ENCODE results near the gene UQCC5.

UQCC5 gene

GRCh38 chr3:52502001-52502400 lies 34.4 kb upstream of the UQCC5 start (continued):
- TF ChIP-seq, protein P1, sequence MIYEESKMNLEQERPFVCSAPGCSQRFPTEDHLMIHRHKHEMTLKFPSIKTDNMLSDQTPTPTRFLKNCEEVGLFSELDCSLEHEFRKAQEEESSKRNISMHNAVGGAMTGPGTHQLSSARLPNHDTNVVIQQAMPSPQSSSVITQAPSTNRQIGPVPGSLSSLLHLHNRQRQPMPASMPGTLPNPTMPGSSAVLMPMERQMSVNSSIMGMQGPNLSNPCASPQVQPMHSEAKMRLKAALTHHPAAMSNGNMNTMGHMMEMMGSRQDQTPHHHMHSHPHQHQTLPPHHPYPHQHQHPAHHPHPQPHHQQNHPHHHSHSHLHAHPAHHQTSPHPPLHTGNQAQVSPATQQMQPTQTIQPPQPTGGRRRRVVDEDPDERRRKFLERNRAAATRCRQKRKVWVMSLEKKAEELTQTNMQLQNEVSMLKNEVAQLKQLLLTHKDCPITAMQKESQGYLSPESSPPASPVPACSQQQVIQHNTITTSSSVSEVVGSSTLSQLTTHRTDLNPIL (CRISPR knock-in tag; IDR thresholded peaks at IDR 0.05; ENCODE audit: low read depth): no peak
- TF ChIP-seq ZFP3 (CRISPR knock-in tag; IDR thresholded peaks at IDR 0.05) (no peak), ZFP30 (CRISPR knock-in tag; IDR thresholded peaks at IDR 0.05) (no peak), TCF4 (CRISPR knock-in tag; IDR thresholded peaks at IDR 0.05; ENCODE audit: borderline replicate concordance) (no peak)

GRCh38 chr3:52502808-52503350 lies 33.5 kb upstream of the UQCC5 start:
- TF ChIP-seq ZNF70 (CRISPR knock-in tag; IDR thresholded peaks at IDR 0.05) (no peak), ZFP3 (CRISPR knock-in tag; IDR thresholded peaks at IDR 0.05) (no peak), ZNF8 (CRISPR knock-in tag; IDR thresholded peaks at IDR 0.05) (no peak), SNAI2 (CRISPR knock-in tag; IDR thresholded peaks at IDR 0.05) (no peak), OSR1 (CRISPR knock-in tag; IDR thresholded peaks at IDR 0.05) (no peak), GLIS3 (CRISPR knock-in tag; IDR thresholded peaks at IDR 0.05) (no peak), BACH2 (CRISPR knock-in tag; IDR thresholded peaks at IDR 0.05; ENCODE audit: borderline replicate concordance) (no peak), ISL1 (CRISPR knock-in tag; IDR thresholded peaks at IDR 0.05) (no peak), ZFP30 (CRISPR knock-in tag; IDR thresholded peaks at IDR 0.05) (no peak), TCF4 (CRISPR knock-in tag; IDR thresholded peaks at IDR 0.05; ENCODE audit: borderline replicate concordance) (no peak), ZNF565 (CRISPR knock-in tag; conservative IDR thresholded peaks at IDR 0.05; ENCODE audit: low read depth) (no peak), CSDC2 (CRISPR knock-in tag; IDR thresholded peaks at IDR 0.05) (no peak), TOX (CRISPR knock-in tag; IDR thresholded peaks at IDR 0.05; ENCODE audit: borderline replicate concordance) (no peak), ARNTL (CRISPR knock-in tag; IDR thresholded peaks at IDR 0.05; ENCODE audit: borderline replicate concordance, low read depth) (no peak), RARB (CRISPR knock-in tag; IDR thresholded peaks at IDR 0.05) (no peak), POU6F1 (CRISPR knock-in tag; IDR thresholded peaks at IDR 0.05; ENCODE audit: borderline replicate concordance, low read depth) (no peak), PPARA (CRISPR knock-in tag; IDR thresholded peaks at IDR 0.05; ENCODE audit: borderline replicate concordance) (no peak)
- TF ChIP-seq, protein P2, sequence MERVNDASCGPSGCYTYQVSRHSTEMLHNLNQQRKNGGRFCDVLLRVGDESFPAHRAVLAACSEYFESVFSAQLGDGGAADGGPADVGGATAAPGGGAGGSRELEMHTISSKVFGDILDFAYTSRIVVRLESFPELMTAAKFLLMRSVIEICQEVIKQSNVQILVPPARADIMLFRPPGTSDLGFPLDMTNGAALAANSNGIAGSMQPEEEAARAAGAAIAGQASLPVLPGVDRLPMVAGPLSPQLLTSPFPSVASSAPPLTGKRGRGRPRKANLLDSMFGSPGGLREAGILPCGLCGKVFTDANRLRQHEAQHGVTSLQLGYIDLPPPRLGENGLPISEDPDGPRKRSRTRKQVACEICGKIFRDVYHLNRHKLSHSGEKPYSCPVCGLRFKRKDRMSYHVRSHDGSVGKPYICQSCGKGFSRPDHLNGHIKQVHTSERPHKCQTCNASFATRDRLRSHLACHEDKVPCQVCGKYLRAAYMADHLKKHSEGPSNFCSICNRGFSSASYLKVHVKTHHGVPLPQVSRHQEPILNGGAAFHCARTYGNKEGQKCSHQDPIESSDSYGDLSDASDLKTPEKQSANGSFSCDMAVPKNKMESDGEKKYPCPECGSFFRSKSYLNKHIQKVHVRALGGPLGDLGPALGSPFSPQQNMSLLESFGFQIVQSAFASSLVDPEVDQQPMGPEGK (CRISPR knock-in tag; IDR thresholded peaks at IDR 0.05; ENCODE audit: borderline replicate concordance): no peak
- ATAC-seq: 0 out of 3 replicates have a peak, but pooled peaks have one; percentile 9

DNA sequence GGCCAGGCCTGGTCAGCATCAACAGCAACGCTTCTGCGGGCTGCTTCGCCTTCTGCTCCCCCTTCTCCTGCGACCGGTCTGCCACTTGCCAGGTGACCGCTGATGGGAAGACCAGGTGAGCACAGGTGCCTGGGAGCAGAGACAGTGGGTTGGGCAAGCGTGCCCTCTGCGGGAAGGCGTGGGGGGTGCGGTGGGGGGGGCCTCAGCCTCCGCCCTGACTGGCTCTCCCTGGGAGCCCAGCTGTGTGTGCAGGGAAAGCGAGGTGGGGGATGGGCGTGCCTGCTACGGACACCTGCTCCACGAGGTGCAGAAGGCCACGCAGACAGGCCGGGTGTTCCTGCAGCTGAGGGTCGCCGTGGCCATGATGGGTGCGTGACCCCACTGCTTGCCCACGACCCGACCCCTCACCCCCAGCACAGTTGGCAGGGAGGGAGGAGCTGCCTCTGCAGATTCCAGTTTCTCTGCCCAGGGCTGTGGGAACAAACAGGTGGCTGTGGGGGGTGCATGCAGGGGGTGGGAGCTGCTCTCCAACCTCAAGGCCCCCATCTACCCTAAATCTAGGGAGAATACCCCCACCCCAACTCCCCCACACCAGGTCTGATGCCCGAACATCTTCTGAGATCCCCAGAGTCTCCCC lies 32.5 kb upstream of the UQCC5 start:
- ATAC-seq: no peak
- TF ChIP-seq PPARA (CRISPR knock-in tag; IDR thresholded peaks at IDR 0.05; ENCODE audit: borderline replicate concordance) (no peak), CSDC2 (CRISPR knock-in tag; IDR thresholded peaks at IDR 0.05) (no peak), ZNF565 (CRISPR knock-in tag; conservative IDR thresholded peaks at IDR 0.05; ENCODE audit: low read depth) (no peak), ISL1 (CRISPR knock-in tag; IDR thresholded peaks at IDR 0.05) (no peak), OSR1 (CRISPR knock-in tag; IDR thresholded peaks at IDR 0.05) (no peak), POU6F1 (CRISPR knock-in tag; IDR thresholded peaks at IDR 0.05; ENCODE audit: borderline replicate concordance, low read depth) (no peak), ZC3H10 (CRISPR knock-in tag; IDR thresholded peaks at IDR 0.05) (no peak), SNAI2 (CRISPR knock-in tag; IDR thresholded peaks at IDR 0.05) (no peak), TOX (CRISPR knock-in tag; IDR thresholded peaks at IDR 0.05; ENCODE audit: borderline replicate concordance) (no peak), TCF4 (CRISPR knock-in tag; IDR thresholded peaks at IDR 0.05; ENCODE audit: borderline replicate concordance) (no peak), ZNF8 (CRISPR knock-in tag; IDR thresholded peaks at IDR 0.05) (no peak), BACH2 (CRISPR knock-in tag; IDR thresholded peaks at IDR 0.05; ENCODE audit: borderline replicate concordance) (no peak)
- TF ChIP-seq, protein P3, sequence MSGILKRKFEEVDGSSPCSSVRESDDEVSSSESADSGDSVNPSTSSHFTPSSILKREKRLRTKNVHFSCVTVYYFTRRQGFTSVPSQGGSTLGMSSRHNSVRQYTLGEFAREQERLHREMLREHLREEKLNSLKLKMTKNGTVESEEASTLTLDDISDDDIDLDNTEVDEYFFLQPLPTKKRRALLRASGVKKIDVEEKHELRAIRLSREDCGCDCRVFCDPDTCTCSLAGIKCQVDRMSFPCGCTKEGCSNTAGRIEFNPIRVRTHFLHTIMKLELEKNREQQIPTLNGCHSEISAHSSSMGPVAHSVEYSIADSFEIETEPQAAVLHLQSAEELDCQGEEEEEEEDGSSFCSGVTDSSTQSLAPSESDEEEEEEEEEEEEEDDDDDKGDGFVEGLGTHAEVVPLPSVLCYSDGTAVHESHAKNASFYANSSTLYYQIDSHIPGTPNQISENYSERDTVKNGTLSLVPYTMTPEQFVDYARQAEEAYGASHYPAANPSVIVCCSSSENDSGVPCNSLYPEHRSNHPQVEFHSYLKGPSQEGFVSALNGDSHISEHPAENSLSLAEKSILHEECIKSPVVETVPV (CRISPR knock-in tag; IDR thresholded peaks at IDR 0.05): no peak

Data from SK-N-SH treated with all-trans-retinoic acid at 6 μM for 48 hours (cell line).